ENCODE data around the gene ZNF800.
A peak's percentile ranks its signal among the peaks of the same experiment; 100 is the strongest.

ZNF800 gene

GRCh38 chr7:127353897-127354296 lies 38.6 kb downstream of the ZNF800 start:
- Histone ChIP-seq H3K4me1 (ENCODE audit: control insufficient read depth, insufficient read depth, low read length, poor library complexity, severe bottlenecking) (no peaks in the 10 kb centered on the region), H3K27me3 (replicated peaks; ENCODE audit: control insufficient read depth, insufficient read depth, low read length, poor library complexity, severe bottlenecking) (no peaks in the 10 kb centered on the region), H3K4me3 (ENCODE audit: insufficient read depth, low read depth, low read length, poor library complexity, severe bottlenecking) (no peak overlapping the region), H3K27ac (ENCODE audit: insufficient read depth, low read length, poor library complexity, severe bottlenecking) (no peak overlapping the region), H3K36me3 (ENCODE audit: control insufficient read depth, insufficient read depth, low read length) (peaks cover 5% of the 10 kb centered on the region), H3K9me3 (ENCODE audit: control insufficient read depth, low read length) (no peaks in the 10 kb centered on the region)
- DNase-seq: no peak

- Histone ChIP-seq H3K4me1 (ENCODE audit: control insufficient read depth, insufficient read depth, low read length, poor library complexity, severe bottlenecking) (peaks cover 3% of the 10 kb centered on the region), H3K9me3 (ENCODE audit: control insufficient read depth, low read length) (no peaks in the 10 kb centered on the region), H3K4me3 (ENCODE audit: insufficient read depth, low read depth, low read length, poor library complexity, severe bottlenecking) (no peak overlapping the region), H3K27me3 (replicated peaks; ENCODE audit: control insufficient read depth, insufficient read depth, low read length, poor library complexity, severe bottlenecking) (no peaks in the 10 kb centered on the region), H3K27ac (ENCODE audit: insufficient read depth, low read length, poor library complexity, severe bottlenecking) (no peak overlapping the region), H3K36me3 (ENCODE audit: control insufficient read depth, insufficient read depth, low read length) (peaks cover 5% of the 10 kb centered on the region)
- no peak for DNase-seq
Observed at GRCh38 chr7:127350586-127350985, 41.9 kb downstream of the ZNF800 start.

GRCh38 chr7:127349881-127350280 lies 42.6 kb downstream of the ZNF800 start:
- Histone ChIP-seq H3K36me3 (ENCODE audit: control insufficient read depth, insufficient read depth, low read length) (peaks cover 1% of the 10 kb centered on the region), H3K27ac (ENCODE audit: insufficient read depth, low read length, poor library complexity, severe bottlenecking) (no peak overlapping the region), H3K9me3 (ENCODE audit: control insufficient read depth, low read length) (no peaks in the 10 kb centered on the region), H3K4me1 (ENCODE audit: control insufficient read depth, insufficient read depth, low read length, poor library complexity, severe bottlenecking) (peaks cover 3% of the 10 kb centered on the region), H3K27me3 (replicated peaks; ENCODE audit: control insufficient read depth, insufficient read depth, low read length, poor library complexity, severe bottlenecking) (no peaks in the 10 kb centered on the region), H3K4me3 (ENCODE audit: insufficient read depth, low read depth, low read length, poor library complexity, severe bottlenecking) (no peak overlapping the region)
- DNase-seq: no peak

- no peak overlapping the region for H3K27ac ChIP-seq (ENCODE audit: insufficient read depth, low read length, poor library complexity, severe bottlenecking)
- peaks cover 3% of the 10 kb centered on the region for H3K4me1 ChIP-seq (ENCODE audit: control insufficient read depth, insufficient read depth, low read length, poor library complexity, severe bottlenecking)
- no peaks in the 10 kb centered on the region for H3K9me3 ChIP-seq (ENCODE audit: control insufficient read depth, low read length)
- H3K36me3 ChIP-seq (ENCODE audit: control insufficient read depth, insufficient read depth, low read length): no peaks in the 10 kb centered on the region
- H3K4me3 ChIP-seq (ENCODE audit: insufficient read depth, low read depth, low read length, poor library complexity, severe bottlenecking): peak overlapping the region; percentile 50
- no peaks in the 10 kb centered on the region for H3K27me3 ChIP-seq (replicated peaks; ENCODE audit: control insufficient read depth, insufficient read depth, low read length, poor library complexity, severe bottlenecking)
- no peak for DNase-seq
Observed at GRCh38 chr7:127348247-127348631, 44.3 kb downstream of the ZNF800 start.

- Histone ChIP-seq H3K4me3 (ENCODE audit: insufficient read depth, low read depth, low read length, poor library complexity, severe bottlenecking) (peak overlapping the region; percentile 50), H3K4me1 (ENCODE audit: control insufficient read depth, insufficient read depth, low read length, poor library complexity, severe bottlenecking) (peaks cover 3% of the 10 kb centered on the region), H3K36me3 (ENCODE audit: control insufficient read depth, insufficient read depth, low read length) (no peaks in the 10 kb centered on the region), H3K9me3 (ENCODE audit: control insufficient read depth, low read length) (no peaks in the 10 kb centered on the region), H3K27ac (ENCODE audit: insufficient read depth, low read length, poor library complexity, severe bottlenecking) (no peak overlapping the region), H3K27me3 (replicated peaks; ENCODE audit: control insufficient read depth, insufficient read depth, low read length, poor library complexity, severe bottlenecking) (no peaks in the 10 kb centered on the region)
- DNase-seq: peak; percentile 37 to 55 (median 50)
Observed at GRCh38 chr7:127347567-127348246, 44.8 kb downstream of the ZNF800 start.

GRCh38 chr7:127346575-127347256 lies 45.8 kb downstream of the ZNF800 start:
- no peak for DNase-seq
- Histone ChIP-seq H3K27ac (ENCODE audit: insufficient read depth, low read length, poor library complexity, severe bottlenecking) (no peak overlapping the region), H3K4me1 (ENCODE audit: control insufficient read depth, insufficient read depth, low read length, poor library complexity, severe bottlenecking) (peaks cover 3% of the 10 kb centered on the region), H3K4me3 (ENCODE audit: insufficient read depth, low read depth, low read length, poor library complexity, severe bottlenecking) (no peak overlapping the region), H3K36me3 (ENCODE audit: control insufficient read depth, insufficient read depth, low read length) (no peaks in the 10 kb centered on the region), H3K9me3 (ENCODE audit: control insufficient read depth, low read length) (no peaks in the 10 kb centered on the region), H3K27me3 (replicated peaks; ENCODE audit: control insufficient read depth, insufficient read depth, low read length, poor library complexity, severe bottlenecking) (no peaks in the 10 kb centered on the region)

GRCh38 chr7:127342596-127342995 lies 49.9 kb downstream of the ZNF800 start:
- H3K36me3 ChIP-seq (ENCODE audit: control insufficient read depth, insufficient read depth, low read length): no peaks in the 10 kb centered on the region
- no peak for DNase-seq

GRCh38 chr7:127338122-127338521 lies 54.4 kb downstream of the ZNF800 start:
- Histone ChIP-seq H3K4me3 (ENCODE audit: insufficient read depth, low read depth, low read length, poor library complexity, severe bottlenecking) (no peak overlapping the region), H3K27ac (ENCODE audit: insufficient read depth, low read length, poor library complexity, severe bottlenecking) (no peak overlapping the region), H3K27me3 (replicated peaks; ENCODE audit: control insufficient read depth, insufficient read depth, low read length, poor library complexity, severe bottlenecking) (no peaks in the 10 kb centered on the region), H3K9me3 (ENCODE audit: control insufficient read depth, low read length) (no peaks in the 10 kb centered on the region), H3K36me3 (ENCODE audit: control insufficient read depth, insufficient read depth, low read length) (no peaks in the 10 kb centered on the region), H3K4me1 (ENCODE audit: control insufficient read depth, insufficient read depth, low read length, poor library complexity, severe bottlenecking) (no peaks in the 10 kb centered on the region)
- no peak for DNase-seq

More at GRCh38 chr7:127342596-127342995, 49.9 kb downstream of the ZNF800 start:
- Histone ChIP-seq H3K9me3 (ENCODE audit: control insufficient read depth, low read length) (no peaks in the 10 kb centered on the region), H3K27me3 (replicated peaks; ENCODE audit: control insufficient read depth, insufficient read depth, low read length, poor library complexity, severe bottlenecking) (no peaks in the 10 kb centered on the region), H3K27ac (ENCODE audit: insufficient read depth, low read length, poor library complexity, severe bottlenecking) (no peak overlapping the region), H3K4me1 (ENCODE audit: control insufficient read depth, insufficient read depth, low read length, poor library complexity, severe bottlenecking) (peaks cover 3% of the 10 kb centered on the region), H3K4me3 (ENCODE audit: insufficient read depth, low read depth, low read length, poor library complexity, severe bottlenecking) (no peak overlapping the region)

GRCh38 chr7:127337581-127337980 lies 54.9 kb downstream of the ZNF800 start:
- Histone ChIP-seq H3K27me3 (replicated peaks; ENCODE audit: control insufficient read depth, insufficient read depth, low read length, poor library complexity, severe bottlenecking) (no peaks in the 10 kb centered on the region), H3K4me1 (ENCODE audit: control insufficient read depth, insufficient read depth, low read length, poor library complexity, severe bottlenecking) (no peaks in the 10 kb centered on the region), H3K4me3 (ENCODE audit: insufficient read depth, low read depth, low read length, poor library complexity, severe bottlenecking) (no peak overlapping the region), H3K36me3 (ENCODE audit: control insufficient read depth, insufficient read depth, low read length) (no peaks in the 10 kb centered on the region), H3K9me3 (ENCODE audit: control insufficient read depth, low read length) (no peaks in the 10 kb centered on the region), H3K27ac (ENCODE audit: insufficient read depth, low read length, poor library complexity, severe bottlenecking) (no peak overlapping the region)
- DNase-seq: no peak

- Histone ChIP-seq H3K27me3 (replicated peaks; ENCODE audit: control insufficient read depth, insufficient read depth, low read length, poor library complexity, severe bottlenecking) (no peaks in the 10 kb centered on the region), H3K36me3 (ENCODE audit: control insufficient read depth, insufficient read depth, low read length) (no peaks in the 10 kb centered on the region), H3K4me3 (ENCODE audit: insufficient read depth, low read depth, low read length, poor library complexity, severe bottlenecking) (no peak overlapping the region), H3K4me1 (ENCODE audit: control insufficient read depth, insufficient read depth, low read length, poor library complexity, severe bottlenecking) (no peaks in the 10 kb centered on the region), H3K9me3 (ENCODE audit: control insufficient read depth, low read length) (no peaks in the 10 kb centered on the region), H3K27ac (ENCODE audit: insufficient read depth, low read length, poor library complexity, severe bottlenecking) (no peak overlapping the region)
- no peak for DNase-seq
Observed at GRCh38 chr7:127336458-127336857, 56.0 kb downstream of the ZNF800 start.

All from effector memory CD4-positive, alpha-beta T cell (primary cell).